ENCODE data around the gene TPX2. TPM values are rescaled to one million over a fixed set of nuclear protein-coding genes. Genes with fewer than 3 reads are reported as not detected.

Gene TPX2
- polyA plus RNA-seq, 1 of the 3 experiments (the other 2 are of a cell fraction): 17.1 TPM

GRCh38 chr20:31841928-31842327 is 102.8 kb downstream of the TPX2 start (continued):
- no peak for TF ChIP-seq IRF3 (IDR thresholded peaks at IDR 0.05; ENCODE audit: low read depth, low read length)
- TF ChIP-seq CTCF (IDR thresholded peaks at IDR 0.05): no peak
- TF ChIP-seq MAX (IDR thresholded peaks at IDR 0.05; ENCODE audit: low read depth): peak; percentile 44
- TF ChIP-seq FOXJ3 (CRISPR knock-in tag; IDR thresholded peaks at IDR 0.05): no peak

GRCh38 chr20:31842471-31843157 is 103.5 kb downstream of the TPX2 start:
- no peaks in the 10 kb centered on the region for H3K9me3 ChIP-seq
- no peak overlapping the region; a peak in 1 of 4 replicates for H3K4me3 ChIP-seq (ENCODE audit: low read depth in 2 of 2, low read length in 1 of 2)
- TF ChIP-seq RXRA (IDR thresholded peaks at IDR 0.05; ENCODE audit: borderline replicate concordance, low read depth) (no peak), SMC3 (IDR thresholded peaks at IDR 0.05; ENCODE audit: low read depth, low read length) (no peak), EP300 (IDR thresholded peaks at IDR 0.05; ENCODE audit: borderline replicate concordance in 1 of 2, low read depth in 1 of 2, low read length in 1 of 2) (no peak), FOXM1 (IDR thresholded peaks at IDR 0.05; ENCODE audit: low read depth) (no peak), IRF3 (IDR thresholded peaks at IDR 0.05; ENCODE audit: low read depth, low read length) (no peak), TEAD4 (IDR thresholded peaks at IDR 0.05; ENCODE audit: borderline replicate concordance, insufficient read depth) (no peak), POLR2AphosphoS5 (IDR thresholded peaks at IDR 0.05; ENCODE audit: low read depth, low read length) (no peak), CHD2 (IDR thresholded peaks at IDR 0.05; ENCODE audit: low read length, partially characterized antibody) (no peak), RCOR1 (IDR thresholded peaks at IDR 0.05; ENCODE audit: low read length) (no peak), GATA2 (CRISPR knock-in tag; IDR thresholded peaks at IDR 0.05) (no peak), USF1 (IDR thresholded peaks at IDR 0.05; ENCODE audit: borderline replicate concordance, low read depth) (no peak), YY1 (IDR thresholded peaks at IDR 0.05; ENCODE audit: low read depth) (no peak), GABPA (IDR thresholded peaks at IDR 0.05; ENCODE audit: low read depth) (no peak), USF2 (IDR thresholded peaks at IDR 0.05; ENCODE audit: borderline replicate concordance, low read depth, low read length) (no peak), RFX5 (IDR thresholded peaks at IDR 0.05; ENCODE audit: low read length) (no peak), ZBTB33 (IDR thresholded peaks at IDR 0.05; ENCODE audit: borderline replicate concordance, low read depth) (no peak), NRF1 (IDR thresholded peaks at IDR 0.05; ENCODE audit: low read depth, low read length) (no peak), TCF12 (IDR thresholded peaks at IDR 0.05) (no peak), FOXJ3 (CRISPR knock-in tag; IDR thresholded peaks at IDR 0.05) (no peak)
- ChIA-PET CTCF (interaction anchor here (0.9 to 15.5 kb wide), 5 partner anchors 9 to 209 kb away, joined by 3 to 174 read pairs (median 12); no protein-coding TSS in a partner anchor), POLR2A (interaction anchor here (0.6 kb wide), 1 partner anchor 8 kb away, joined by 3 read pairs; no protein-coding TSS in a partner anchor)
- H3K27ac ChIP-seq (ENCODE audit: low read depth in 2 of 2, low read length in 1 of 2): peak overlapping the region; percentile 71 to 76
- H3K79me2 ChIP-seq (ENCODE audit: insufficient read depth): no peaks in the 10 kb centered on the region
- DNase-seq: peak; percentile 58
- H3K27me3 ChIP-seq (ENCODE audit: insufficient read depth): no peaks in the 10 kb centered on the region
- WGBS (ENCODE audit: low lambda C conversion rate): 51% methylated on average over 8 of the region's 12 CpGs
- H3F3A ChIP-seq (replicated peaks; ENCODE audit: insufficient read depth): peaks cover 24% of the 10 kb centered on the region
- H2AFZ ChIP-seq (ENCODE audit: low read depth): no peak overlapping the region; the same call in 1 of the 2 replicates
- no peaks in the 10 kb centered on the region for H4K20me1 ChIP-seq (ENCODE audit: insufficient read depth)
- peaks cover 37 to 42% of the 10 kb centered on the region in 2 experiments for H3K4me1 ChIP-seq (ENCODE audit: control insufficient read depth in 1 of 2, insufficient read depth in 2 of 2, low read depth in 1 of 2, low read length in 1 of 2)
- no peaks in the 10 kb centered on the region for H3K9me2 ChIP-seq
- peak overlapping the region; percentile 69; the same call in 1 of the 2 replicates for H3K4me2 ChIP-seq
- H3K36me3 ChIP-seq (replicated peaks in 1 of 2; ENCODE audit: control insufficient read depth in 1 of 2, insufficient read depth in 2 of 2, low read length in 1 of 2): no peaks in the 10 kb centered on the region
- peak overlapping the region; percentile 31; the same call in 1 of the 2 replicates for H3K9ac ChIP-seq
